GM20431 (cell line): Measurements from ENCODE around the gene FRMD4A.

Source experiments
- in situ Hi-C: fragments of 300-500 bp; cut with MseI, MboI; formaldehyde crosslinking; loops from one replicate; pipeline ENCODE4 v1.15.0; 2020; ENCODE audit warnings: low sequenced_read_pairs; ENCODE audit not compliant: unreplicated experiment

FRMD4A gene

DNA sequence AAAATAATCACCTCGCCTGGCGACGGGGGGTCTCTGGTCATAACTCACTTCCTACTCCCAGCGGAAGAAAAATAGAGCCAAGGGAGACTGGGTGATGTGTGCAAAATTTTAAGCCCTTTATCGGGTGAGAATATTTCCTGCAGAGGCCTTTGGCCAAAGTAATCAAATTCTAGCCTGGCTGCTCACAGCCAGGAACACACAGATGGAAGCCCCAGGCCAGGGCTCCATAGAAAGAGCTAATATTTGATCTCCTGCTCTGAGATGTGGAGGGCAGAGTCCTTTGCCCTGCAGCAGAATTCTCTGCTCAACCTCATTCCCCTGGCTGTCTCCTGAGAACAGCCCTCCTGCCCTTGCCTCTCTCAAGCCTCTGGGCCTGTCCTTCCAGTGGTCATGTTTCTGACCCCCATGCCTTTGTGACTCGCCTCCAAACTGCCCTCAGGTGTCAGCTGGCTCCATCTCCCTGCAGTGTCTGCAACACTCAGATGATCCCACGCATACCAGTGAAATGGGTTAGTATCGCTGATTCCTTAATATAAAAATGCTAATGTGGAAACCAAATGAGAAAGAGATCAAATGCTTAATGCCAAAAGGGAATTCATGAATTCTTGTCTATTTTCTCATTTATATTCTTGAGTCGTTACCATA is 34.5 kb downstream of the FRMD4A start:
- in situ Hi-C loops: no loop called here

DNA sequence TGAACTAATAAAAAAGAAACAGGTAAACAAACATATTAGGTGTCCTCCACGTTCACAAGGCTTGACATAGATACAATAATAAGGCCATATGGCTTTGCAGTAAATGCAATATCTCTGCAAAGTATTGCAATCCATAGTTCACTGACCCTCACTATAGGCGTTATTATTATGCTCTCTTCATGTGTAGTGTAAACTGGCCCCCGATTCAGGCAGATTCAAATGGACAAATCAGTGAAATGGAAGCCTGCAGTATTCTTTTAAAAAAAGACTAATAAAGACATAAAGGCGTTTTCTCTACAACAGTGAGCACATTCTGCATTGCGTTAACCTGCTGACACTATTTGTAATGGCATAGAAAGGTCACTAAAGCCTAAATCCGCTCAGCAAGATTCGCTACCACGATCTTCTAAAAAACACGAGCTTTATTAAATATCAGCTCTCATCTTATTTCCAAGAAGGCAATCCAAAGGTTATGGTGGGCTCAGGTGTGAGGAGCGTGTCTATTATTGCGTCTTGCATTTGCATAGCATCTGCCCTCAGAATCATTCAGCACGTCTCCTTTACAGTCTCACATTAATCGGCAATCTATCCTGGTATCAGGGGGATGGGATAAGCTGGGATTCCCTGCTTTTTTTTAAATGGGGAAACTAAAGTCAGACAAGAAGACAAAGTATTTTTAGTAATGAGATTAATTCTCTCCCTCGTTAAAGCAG is 36.2 kb downstream of the FRMD4A start:
- in situ Hi-C loops: no loop called here

DNA sequence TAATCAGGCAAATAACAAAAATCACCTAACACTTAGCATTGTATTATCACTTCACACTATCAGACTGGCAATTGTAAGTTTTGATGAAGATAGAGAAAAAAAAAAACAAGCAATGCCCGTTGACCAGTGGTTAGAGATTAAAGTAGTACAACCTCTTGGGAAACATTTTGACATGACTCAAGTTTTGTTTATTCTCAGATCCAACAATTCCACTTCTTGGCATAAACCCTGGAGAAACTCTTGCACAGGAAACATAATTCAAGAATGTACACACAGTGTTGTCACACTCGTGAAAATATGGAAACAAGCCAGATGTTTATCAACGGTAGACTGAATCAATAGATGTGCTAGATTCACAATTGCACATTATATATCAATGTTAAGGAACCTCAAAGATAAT is 37.2 kb downstream of the FRMD4A start:
- in situ Hi-C loops: no loop called here

DNA sequence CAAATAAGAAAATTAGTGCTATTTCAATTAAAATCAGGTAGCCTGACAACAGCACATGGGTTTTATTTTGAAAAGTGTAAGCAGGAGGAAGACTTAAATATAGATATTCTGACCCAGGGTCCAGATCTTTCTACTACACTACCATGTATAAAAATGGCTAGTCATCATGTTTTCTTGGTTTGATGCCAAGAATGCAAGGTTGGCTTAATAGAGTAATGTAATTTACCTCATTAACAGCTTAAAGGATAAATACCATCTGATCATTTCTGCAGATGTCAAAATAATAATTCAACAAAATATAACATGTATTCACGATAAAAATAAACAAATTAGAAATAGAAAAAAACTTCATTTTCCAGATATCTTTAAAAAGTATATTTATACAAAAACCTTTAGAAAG is 39.4 kb downstream of the FRMD4A start:
- in situ Hi-C loops: no loop called here

DNA sequence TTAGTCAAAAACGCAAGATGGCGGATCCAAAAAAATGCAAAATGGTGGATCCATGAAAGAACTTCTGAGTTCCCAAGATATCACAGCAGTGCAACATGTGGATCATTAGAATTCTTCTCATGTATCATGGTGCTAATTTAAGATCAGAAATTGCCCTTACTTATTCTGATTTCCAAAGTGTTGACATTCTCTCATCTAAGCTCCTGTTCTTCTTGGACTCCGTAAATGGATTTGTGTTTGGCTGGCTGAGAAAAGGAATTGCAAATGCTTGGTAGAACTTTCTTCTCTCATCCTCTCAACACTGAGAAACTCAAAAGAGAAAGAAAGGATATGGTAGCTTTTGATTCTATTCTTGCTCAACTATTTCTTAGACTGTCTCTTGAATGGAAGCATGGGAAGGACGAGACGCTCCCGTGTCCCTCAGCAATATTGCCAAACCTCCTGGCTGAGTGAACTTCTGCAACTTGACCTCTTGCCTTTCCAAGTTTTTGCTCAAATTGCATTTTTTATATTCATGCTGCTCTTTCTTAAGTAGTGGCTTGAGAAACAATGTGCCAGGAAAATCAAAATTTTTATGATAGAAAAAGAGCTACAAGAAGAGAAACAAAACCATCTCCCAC is 44.7 kb downstream of the FRMD4A start:
- in situ Hi-C loops: no loop called here

DNA sequence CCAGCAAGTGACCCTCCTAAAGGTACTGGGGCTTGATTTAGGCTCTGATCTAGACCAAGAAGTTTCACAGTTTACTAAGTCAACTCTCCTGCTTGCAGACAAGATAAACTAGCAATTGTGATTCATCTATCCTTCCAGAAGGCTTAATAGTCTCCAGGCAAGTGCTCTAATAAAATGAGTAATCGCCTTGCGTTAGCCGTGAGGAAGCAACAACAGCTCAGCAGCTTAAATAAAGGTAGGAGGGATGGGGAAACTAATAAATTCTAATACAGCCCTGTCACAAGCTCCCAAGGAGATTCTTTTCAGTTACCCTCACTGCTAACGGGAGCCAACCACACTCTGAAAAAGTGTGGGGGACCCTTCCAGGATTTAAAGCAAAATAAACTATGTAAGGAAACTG is 48.4 kb downstream of the FRMD4A start:
- in situ Hi-C loops: no loop called here

DNA sequence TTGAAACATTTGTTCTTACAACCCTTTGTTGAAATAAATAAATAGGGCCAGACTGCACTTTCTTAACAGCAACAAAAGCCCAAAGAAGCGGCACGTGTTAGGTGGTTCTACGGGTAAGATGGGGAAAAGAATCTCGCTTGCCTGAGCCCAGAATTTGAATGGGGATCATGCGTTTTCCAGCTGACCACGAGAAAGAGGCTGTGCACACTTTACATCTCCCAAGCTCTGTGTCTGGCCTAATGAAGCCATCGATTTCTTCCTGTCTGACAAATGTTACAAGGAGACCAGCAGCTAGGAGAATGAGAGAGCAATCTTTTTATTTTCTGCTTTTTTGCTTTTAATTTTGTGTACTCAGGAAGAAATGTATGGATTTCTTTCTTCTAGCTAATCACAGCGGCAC is 52.2 kb downstream of the FRMD4A start:
- in situ Hi-C loops: no loop called here

DNA sequence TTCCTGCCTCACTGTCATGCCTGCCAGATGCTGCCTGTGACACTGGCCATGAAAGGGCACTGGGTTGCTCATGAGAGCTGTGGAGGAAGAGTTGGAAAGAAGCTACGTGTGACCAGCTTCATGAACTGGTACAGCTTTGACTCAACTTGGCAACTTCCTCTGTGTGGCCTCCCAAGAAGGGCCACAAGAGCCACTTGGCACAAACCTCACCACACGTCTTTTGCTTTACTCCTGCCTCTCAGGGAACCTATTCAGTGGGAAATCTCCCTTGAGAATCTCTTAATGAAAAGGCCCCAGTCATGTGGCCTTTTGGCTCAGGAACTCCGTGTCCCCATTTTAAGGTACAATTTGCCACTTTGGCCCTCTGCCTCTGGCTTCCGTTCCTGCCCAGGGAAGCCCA is 54.5 kb downstream of the FRMD4A start:
- in situ Hi-C loops: no loop called here

DNA sequence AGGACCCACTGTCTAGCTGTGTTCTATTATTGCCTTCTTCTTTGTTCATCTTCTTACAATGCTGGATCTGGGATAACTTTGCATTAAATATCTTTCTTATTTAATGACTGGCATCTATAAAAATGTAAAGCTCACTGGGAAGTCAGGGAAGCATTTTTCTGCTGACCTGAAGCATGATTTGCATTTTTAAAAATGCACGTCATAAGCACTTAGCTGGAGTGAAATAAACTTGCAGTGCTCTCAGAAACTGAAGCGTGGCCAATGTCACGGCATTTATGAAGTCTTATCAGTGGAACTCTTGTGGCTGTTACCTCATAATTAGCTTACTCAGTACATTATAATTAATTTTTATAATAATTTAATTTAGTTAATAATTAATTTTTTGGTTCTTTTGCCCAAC is 59.1 kb downstream of the FRMD4A start:
- in situ Hi-C loops: no loop called here

DNA sequence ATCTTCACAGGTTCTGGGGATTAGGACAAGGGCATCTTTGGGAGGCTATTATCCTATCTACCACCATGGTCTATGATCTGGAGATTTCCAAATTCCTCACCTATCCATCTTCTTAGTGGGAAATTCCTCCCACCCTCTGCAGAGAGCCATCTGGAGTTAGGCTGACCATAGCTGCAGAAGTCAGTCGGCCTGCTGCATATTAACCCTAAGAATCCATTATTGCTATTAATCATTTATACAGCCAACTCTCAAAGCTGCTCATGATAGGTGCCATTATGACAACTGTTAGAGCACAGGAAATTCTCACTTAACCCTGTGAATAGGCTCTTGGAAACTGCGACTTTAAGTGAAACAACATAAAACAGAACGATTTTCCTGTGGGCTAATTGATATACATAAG is 60.4 kb downstream of the FRMD4A start:
- in situ Hi-C loops: no loop called here

DNA sequence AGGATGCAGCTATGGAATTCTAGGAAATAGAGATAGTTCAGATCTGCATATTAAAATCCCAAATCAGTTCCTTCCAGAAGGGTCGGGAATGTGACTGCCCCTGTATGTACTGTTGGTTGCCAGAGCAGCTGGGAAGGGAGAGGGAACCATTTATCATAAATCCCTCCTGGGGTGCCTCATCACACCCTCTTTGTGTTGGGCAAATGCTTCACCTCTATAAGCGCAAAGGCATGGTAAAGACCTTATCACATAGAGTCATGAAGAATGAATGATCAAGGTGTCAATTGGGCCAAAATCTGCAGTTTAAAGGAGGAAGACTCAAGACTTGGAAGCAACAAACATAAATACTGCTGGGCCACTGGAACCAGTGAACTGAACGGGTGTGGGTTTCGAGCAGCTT is 65.0 kb downstream of the FRMD4A start:
- in situ Hi-C loops: no loop called here

DNA sequence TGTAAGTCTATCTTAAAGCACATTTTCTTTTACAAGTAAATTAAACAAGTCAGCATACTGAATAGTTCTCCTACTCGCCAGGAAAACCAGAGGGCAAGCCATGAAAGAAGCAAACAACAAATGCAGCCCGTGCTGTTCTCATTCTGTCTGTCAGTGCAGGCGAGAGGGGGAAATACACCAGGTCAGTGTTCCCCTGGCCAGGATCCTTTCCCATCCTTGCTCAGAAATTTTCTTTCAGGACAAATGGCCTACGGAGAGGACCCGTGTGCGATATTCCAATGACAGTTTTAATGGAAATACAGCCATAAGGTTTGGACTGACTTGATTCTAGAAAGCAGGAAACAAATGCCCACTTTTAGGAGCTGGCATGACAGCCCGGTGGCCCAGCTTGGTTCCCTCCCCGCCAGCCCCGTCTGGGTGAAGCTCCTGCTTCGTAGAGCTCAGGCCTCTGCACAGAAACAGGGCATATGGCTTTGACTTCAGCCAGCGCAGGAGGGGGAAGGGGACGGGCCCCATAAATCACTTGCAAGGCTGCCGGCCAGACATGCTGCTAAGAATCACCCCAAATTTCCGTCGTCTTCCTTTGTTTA is 67.8 kb downstream of the FRMD4A start:
- in situ Hi-C loops: no loop called here

DNA sequence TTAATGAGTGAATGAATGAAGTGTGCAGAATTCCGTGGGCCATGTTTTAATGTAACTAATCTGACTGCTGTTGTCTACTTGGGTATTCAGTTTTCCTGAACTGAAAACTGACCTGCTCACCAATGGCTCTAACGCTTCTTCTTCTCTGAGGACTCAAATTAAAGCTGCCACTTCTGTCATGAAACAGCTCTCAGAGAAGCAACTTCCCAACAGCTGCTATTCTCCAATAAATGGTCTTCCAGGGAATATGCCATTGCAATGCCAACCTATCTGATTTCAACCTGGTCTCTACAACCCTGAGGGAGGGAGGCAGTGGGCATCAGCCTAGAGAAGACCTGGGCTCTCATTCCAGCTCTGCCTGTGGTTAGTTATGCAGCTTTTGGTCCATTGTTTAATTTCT is 69.4 kb downstream of the FRMD4A start:
- in situ Hi-C loops: no loop called here

DNA sequence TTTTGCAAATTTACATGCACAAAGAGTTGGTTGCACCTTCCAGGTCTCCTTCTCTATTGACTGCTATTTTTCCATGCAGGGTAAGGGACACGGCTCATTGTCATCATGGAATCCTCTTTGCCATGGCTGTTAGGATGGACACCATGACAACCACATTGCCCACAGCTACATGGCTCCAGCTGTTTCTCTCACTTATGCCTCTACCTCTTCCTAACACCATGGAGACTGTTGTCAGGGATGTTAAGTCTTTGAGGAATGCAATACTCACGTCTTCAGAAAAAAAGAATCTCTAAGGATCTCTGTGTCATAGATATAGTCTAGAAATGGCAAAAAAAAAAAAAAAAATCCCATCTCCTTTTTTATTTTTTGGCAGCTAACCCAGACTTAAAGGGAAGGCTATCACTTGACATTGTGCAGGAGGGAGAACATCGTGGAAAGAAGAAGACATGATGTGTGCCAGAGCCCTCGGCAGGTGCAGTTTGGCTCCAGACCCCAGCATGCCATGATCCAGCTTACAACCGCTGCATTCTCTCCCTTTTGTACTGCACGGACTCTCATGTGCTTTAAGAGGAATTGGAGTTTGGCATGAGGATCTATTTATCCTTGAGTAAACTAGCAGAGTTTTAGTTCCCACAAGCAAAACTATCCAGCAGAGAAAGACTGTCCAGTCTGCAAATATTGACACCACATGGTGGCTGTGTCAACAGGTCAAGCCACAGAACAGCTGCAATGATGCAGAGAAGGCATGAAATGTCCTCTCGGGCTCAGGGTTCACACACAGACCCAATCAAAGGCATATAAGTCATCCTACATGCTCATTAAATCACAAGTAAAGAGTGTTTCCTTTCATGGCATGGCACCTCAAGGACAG is 70.8 kb downstream of the FRMD4A start:
- in situ Hi-C loops: no loop called here

DNA sequence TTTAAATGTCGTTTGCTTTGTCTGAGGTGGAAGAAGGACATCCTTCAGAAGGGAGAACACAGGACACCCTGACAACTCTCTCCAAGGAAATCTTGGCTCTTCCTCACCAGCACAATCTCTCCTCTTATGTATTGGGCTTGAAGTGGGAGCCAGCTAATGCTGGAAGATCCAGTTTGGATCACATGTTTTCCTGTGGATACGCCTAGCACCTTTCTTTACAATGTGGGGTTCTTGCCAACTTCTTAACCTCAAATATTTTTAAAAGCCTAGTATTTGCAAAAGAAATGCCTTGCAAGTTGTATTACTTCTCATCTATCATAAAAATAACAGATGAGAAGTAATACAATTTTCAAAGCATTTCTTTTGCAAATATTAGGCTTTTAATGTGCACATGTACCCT is 76.4 kb downstream of the FRMD4A start:
- in situ Hi-C loops: no loop called here

DNA sequence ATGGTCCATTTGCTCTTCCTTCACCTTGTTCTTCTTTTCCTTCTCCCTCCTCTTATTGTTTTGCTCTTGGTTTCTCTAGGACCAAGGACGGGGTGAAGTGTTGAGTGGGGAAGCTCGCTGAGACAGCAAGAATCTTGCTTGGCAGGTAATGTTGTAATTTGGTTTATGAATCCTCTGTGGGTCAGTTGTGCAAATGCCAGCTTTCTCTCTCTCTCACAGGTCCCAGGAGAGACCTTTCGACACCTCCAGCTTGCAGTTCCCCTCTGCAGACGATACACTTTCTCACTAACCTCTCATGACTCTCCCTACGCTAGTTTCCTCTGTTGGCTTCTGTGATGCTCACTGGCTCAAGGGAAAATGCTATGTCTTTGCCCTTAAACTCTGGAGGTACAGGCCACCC is 77.0 kb downstream of the FRMD4A start:
- in situ Hi-C loops: no loop called here

DNA sequence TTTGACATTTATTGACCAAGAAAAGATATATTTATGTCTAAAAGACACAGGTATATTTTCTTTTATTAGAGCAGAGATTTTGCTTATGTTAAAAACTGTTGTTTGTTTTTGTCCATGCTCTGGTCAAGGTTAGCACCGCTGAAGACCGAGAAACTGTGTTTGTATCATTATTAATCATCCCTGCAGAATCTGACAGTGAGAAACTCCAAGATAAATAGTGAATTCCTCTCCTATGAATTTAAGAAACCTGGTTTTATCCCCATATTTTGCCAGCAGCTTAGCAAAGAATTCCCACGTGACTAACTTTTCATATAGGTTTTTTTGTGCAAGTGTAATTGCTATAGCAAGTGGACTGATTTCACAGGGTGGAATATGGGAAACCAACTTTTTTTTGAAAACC is 77.6 kb downstream of the FRMD4A start:
- in situ Hi-C loops: no loop called here

DNA sequence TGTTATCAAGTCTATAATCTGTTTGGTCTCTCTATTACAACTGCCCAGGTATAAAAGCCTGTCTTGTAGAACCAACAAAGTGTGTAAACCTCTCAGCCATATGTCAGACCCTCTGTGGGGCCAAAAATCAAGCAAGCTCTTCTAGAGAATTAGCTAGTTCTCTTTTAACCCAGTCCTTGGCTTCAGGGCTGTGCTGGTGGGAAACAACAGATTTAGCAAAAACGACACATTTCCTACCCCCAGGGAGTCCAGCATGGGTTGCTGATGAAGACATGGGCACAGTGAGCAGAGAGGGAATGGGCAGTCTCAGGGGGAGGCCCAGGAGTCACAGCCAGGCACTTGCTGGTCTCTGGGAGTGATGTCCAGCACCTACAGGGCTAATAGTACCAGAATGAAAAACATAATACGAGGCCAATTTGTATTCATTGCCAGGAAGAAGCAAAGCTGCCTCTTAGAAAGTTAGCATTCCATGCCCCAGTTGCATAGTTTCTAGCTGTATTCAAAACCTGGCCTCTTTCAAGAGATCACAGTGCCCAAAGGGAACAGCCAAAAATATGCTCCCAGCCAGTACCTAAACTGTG is 80.1 kb downstream of the FRMD4A start:
- in situ Hi-C loops: no loop called here

DNA sequence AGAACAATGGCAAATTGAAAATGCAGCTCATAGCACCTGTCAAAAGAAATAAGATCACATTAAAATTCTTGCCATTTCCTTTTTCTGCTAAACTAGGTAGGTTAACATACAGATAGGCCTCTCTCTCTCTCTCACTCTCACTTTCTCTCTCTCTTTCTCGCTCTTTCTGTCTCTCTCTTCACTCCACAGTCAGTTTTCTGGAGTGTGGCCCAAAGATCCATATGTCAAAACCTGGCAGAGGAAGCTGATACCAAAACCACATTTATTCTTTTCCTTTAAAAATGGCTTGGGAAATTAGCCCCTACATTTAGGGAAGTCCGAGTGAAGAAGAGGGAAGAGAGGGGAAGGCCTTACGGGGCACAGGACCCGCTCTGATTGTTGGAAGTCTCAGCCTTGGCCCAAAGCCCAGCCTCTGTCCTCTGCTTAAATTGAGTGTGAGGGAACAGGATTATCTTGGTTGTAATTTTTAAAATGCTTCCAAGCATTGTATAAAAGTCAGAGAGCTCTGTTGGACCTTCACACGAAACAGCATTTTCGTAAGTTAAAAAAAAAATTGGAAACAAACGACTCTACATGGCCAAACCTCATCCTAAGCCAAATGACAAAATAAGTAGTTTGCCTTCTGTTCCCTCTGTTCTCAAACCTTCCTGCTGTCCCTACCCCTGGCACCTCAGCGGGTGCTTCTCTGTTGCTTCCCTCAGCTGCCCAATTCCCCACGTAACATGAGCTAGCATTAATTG is 83.2 kb downstream of the FRMD4A start:
- in situ Hi-C loops: no loop called here
